Liver (tissue), 3 donors: ENCODE data around the gene DDX11.
"Not testable (repeated sequence)": the region's sequence is repeated elsewhere in the genome, so short reads cannot be mapped to it uniquely, and the experiment has no call there.

ENCODE experiments used
- CTCF ChIP-seq: fragments of 150-350 bp; IDR thresholded peaks from 2 replicates; pipeline ENCODE4 v1.5.1; 2017; ENCODE audit warnings: improper control_type of control experiment, low read depth, low read length; ENCODE audit not compliant: missing input control
- RAD21 ChIP-seq, 2 donors: IDR thresholded peaks; 2 replicates each; pipeline ENCODE4 v1.6.1; 2016; ENCODE audit warnings: antibody characterized with exemption in 2 of 2, mild to moderate bottlenecking in 2 of 2
- REST ChIP-seq: IDR thresholded peaks from 2 replicates; pipeline ENCODE4 v1.6.1; 2016; ENCODE audit warnings: antibody characterized with exemption, mild to moderate bottlenecking
- TAF1 ChIP-seq: conservative IDR thresholded peaks from 2 replicates; pipeline ENCODE4 v1.6.1; 2016; ENCODE audit warnings: antibody characterized with exemption, mild to moderate bottlenecking
- ZBTB33 ChIP-seq: IDR thresholded peaks from 2 replicates; pipeline ENCODE4 v1.6.1; 2016; ENCODE audit warnings: antibody characterized with exemption
- donor health status: healthy.
- donor health status: healthy.

- TF ChIP-seq REST; CTCF; ZBTB33; TAF1; RAD21 (IDR thresholded peaks at IDR 0.05): not testable (repeated sequence)
Measured at GRCh38 chr12:31087486-31087885, 13.8 kb downstream of the DDX11 start.
